NB4 (cell line): ENCODE data around the gene ECHDC3.

Experiments used
- DNase-seq: peaks from one replicate; pipeline ENCODE4 v3.0.0; 2010; ENCODE audit warnings: low read depth
- H3K4me3 ChIP-seq: one replicate; pipeline ENCODE4 v1.5.1; 2011; ENCODE audit warnings: mild to moderate bottlenecking, low read depth, low read length, moderate library complexity
- CTCF ChIP-seq: IDR thresholded peaks from one replicate; pipeline ENCODE4 v1.5.1; 2012; ENCODE audit warnings: low read depth, low read length
- MAX ChIP-seq: IDR thresholded peaks from 2 replicates; pipeline ENCODE4 v1.6.1; 2011; ENCODE audit warnings: low read depth, low read length
- MYC ChIP-seq: IDR thresholded peaks from 2 replicates; pipeline ENCODE4 v1.6.1; 2011; ENCODE audit warnings: low read depth, low read length
- POLR2A ChIP-seq: IDR thresholded peaks from 2 replicates; pipeline ENCODE4 v1.6.1; 2011; ENCODE audit warnings: mild to moderate bottlenecking; ENCODE audit not compliant: insufficient read length; ENCODE audit errors: extremely low read depth

ECHDC3 gene

GRCh38 chr10:11787846-11788245 is 45.7 kb downstream of the ECHDC3 start:
- no peak overlapping the region for H3K4me3 ChIP-seq
- no peak for DNase-seq
- TF ChIP-seq POLR2A (no peak), CTCF (no peak), MAX (no peak), MYC (no peak)

GRCh38 chr10:11789306-11789705 is 47.1 kb downstream of the ECHDC3 start:
- no peak for DNase-seq
- TF ChIP-seq MYC (no peak), POLR2A (no peak), MAX (no peak), CTCF (no peak)
- H3K4me3 ChIP-seq, result no peak overlapping the region

- TF ChIP-seq POLR2A (no peak), MAX (no peak), MYC (no peak), CTCF (no peak)
- H3K4me3 ChIP-seq, result no peak overlapping the region
- no peak for DNase-seq
Measured at GRCh38 chr10:11789956-11790355, 47.8 kb downstream of the ECHDC3 start.

- no peak overlapping the region for H3K4me3 ChIP-seq
- DNase-seq, result no peak
- TF ChIP-seq MYC (no peak), CTCF (no peak), MAX (no peak), POLR2A (no peak)
Measured at GRCh38 chr10:11793762-11794479, 51.7 kb downstream of the ECHDC3 start.

GRCh38 chr10:11794566-11794965 is 52.4 kb downstream of the ECHDC3 start:
- TF ChIP-seq MYC (no peak), POLR2A (no peak), MAX (no peak), CTCF (no peak)
- DNase-seq, result no peak
- no peak overlapping the region for H3K4me3 ChIP-seq
